ENCODE results near the gene RIOX2. TPM values are rescaled to one million over a fixed set of nuclear protein-coding genes. Genes with fewer than 3 reads are reported as not detected.
A peak's percentile ranks its signal among the peaks of the same experiment; 100 is the strongest.

RIOX2 gene
- polyA plus RNA-seq, 1 donor (not counting 4 experiments of a cell fraction or from before 2014, with no cell fraction given): 45.2 TPM

GRCh38 chr3:97917813-97918536, 54.3 kb downstream of the RIOX2 start:
- no peak overlapping the region for H3K9ac ChIP-seq (ENCODE audit: control insufficient read depth, extremely low read depth, insufficient read depth, low read length)
- dilution Hi-C loops (cut with MboI; ENCODE audit: extremely low pct_ligation_motif_present, low sequenced_read_pairs): no loop called here
- DNase-seq (ENCODE audit: low read depth, low spot score): no peak
- H2AFZ ChIP-seq (ENCODE audit: control insufficient read depth, low read length): no peak overlapping the region
- H3K9me1 ChIP-seq (ENCODE audit: control insufficient read depth, extremely low read depth, insufficient read depth, low read length): no peaks in the 10 kb centered on the region
- no peaks in the 10 kb centered on the region for H3K27me3 ChIP-seq (ENCODE audit: control insufficient read depth, extremely low read depth, insufficient read depth, low read length)
- H3K27ac ChIP-seq (ENCODE audit: control insufficient read depth, insufficient read depth, low read length): no peak overlapping the region
- peaks cover 24% of the 10 kb centered on the region for H3K4me1 ChIP-seq (ENCODE audit: control insufficient read depth, extremely low read depth, insufficient read depth, low read length)
- H3K9me3 ChIP-seq (ENCODE audit: control insufficient read depth, low read depth, low read length): no peaks in the 10 kb centered on the region
- H3K4me2 ChIP-seq (ENCODE audit: control insufficient read depth, extremely low read depth, insufficient read depth, low read depth, low read length): peak overlapping the region; percentile 43
- no peak overlapping the region for H3K4me3 ChIP-seq (ENCODE audit: control insufficient read depth in 2 of 3, extremely low read depth in 1 of 3, insufficient read depth in 2 of 3, low read depth in 1 of 3, low read length in 3 of 3)
- peak; percentile 84 for FAIRE-seq
- TF ChIP-seq CTCF (optimal IDR thresholded peaks at IDR 0.05 in 1 of 3, IDR thresholded peaks at IDR 0.05 in 1 of 3, conservative IDR thresholded peaks at IDR 0.05 in 1 of 3; ENCODE audit: extremely low read depth in 1 of 3, insufficient read depth in 2 of 3, low read length in 3 of 3): no peak
- TF ChIP-seq EZH2 (IDR thresholded peaks at IDR 0.05; ENCODE audit: low read length): no peak
- H4K20me1 ChIP-seq (ENCODE audit: control insufficient read depth, extremely low read depth, insufficient read depth, low read length): no peaks in the 10 kb centered on the region
- no peaks in the 10 kb centered on the region for H3K36me3 ChIP-seq (ENCODE audit: control insufficient read depth in 2 of 2, extremely low read depth in 1 of 2, insufficient read depth in 2 of 2, low read length in 2 of 2)
- no peaks in the 10 kb centered on the region for H3K79me2 ChIP-seq (ENCODE audit: control insufficient read depth, insufficient read depth, low read length)

- TF ChIP-seq CTCF (optimal IDR thresholded peaks at IDR 0.05 in 1 of 3, IDR thresholded peaks at IDR 0.05 in 1 of 3, conservative IDR thresholded peaks at IDR 0.05 in 1 of 3; ENCODE audit: extremely low read depth in 1 of 3, insufficient read depth in 2 of 3, low read length in 3 of 3) (no peak), EZH2 (IDR thresholded peaks at IDR 0.05; ENCODE audit: low read length) (no peak)
- no peaks in the 10 kb centered on the region for H3K27me3 ChIP-seq (ENCODE audit: control insufficient read depth, extremely low read depth, insufficient read depth, low read length)
- H3K36me3 ChIP-seq (ENCODE audit: control insufficient read depth in 2 of 2, extremely low read depth in 1 of 2, insufficient read depth in 2 of 2, low read length in 2 of 2): no peaks in the 10 kb centered on the region
- no peak overlapping the region for H3K4me2 ChIP-seq (ENCODE audit: control insufficient read depth, extremely low read depth, insufficient read depth, low read depth, low read length)
- no peaks in the 10 kb centered on the region for H3K9me3 ChIP-seq (ENCODE audit: control insufficient read depth, low read depth, low read length)
- dilution Hi-C loops (cut with MboI; ENCODE audit: extremely low pct_ligation_motif_present, low sequenced_read_pairs): no loop called here
- H3K9ac ChIP-seq (ENCODE audit: control insufficient read depth, extremely low read depth, insufficient read depth, low read length): no peak overlapping the region
- peaks cover 24% of the 10 kb centered on the region for H3K4me1 ChIP-seq (ENCODE audit: control insufficient read depth, extremely low read depth, insufficient read depth, low read length)
- H3K27ac ChIP-seq (ENCODE audit: control insufficient read depth, insufficient read depth, low read length): no peak overlapping the region
- no peak for DNase-seq (ENCODE audit: low read depth, low spot score)
- FAIRE-seq: no peak
- H3K9me1 ChIP-seq (ENCODE audit: control insufficient read depth, extremely low read depth, insufficient read depth, low read length): no peaks in the 10 kb centered on the region
- H3K4me3 ChIP-seq (ENCODE audit: control insufficient read depth in 2 of 3, extremely low read depth in 1 of 3, insufficient read depth in 2 of 3, low read depth in 1 of 3, low read length in 3 of 3): no peak overlapping the region
- no peaks in the 10 kb centered on the region for H4K20me1 ChIP-seq (ENCODE audit: control insufficient read depth, extremely low read depth, insufficient read depth, low read length)
- no peak overlapping the region for H2AFZ ChIP-seq (ENCODE audit: control insufficient read depth, low read length)
- no peaks in the 10 kb centered on the region for H3K79me2 ChIP-seq (ENCODE audit: control insufficient read depth, insufficient read depth, low read length)
Measured at GRCh38 chr3:97916576-97916975, 55.7 kb downstream of the RIOX2 start.
